ENCODE measurements around the gene DNAH6. TPM values are rescaled to one million over a fixed set of nuclear protein-coding genes. Genes with fewer than 3 reads are reported as not detected.

DNAH6 gene
- total and polyA plus RNA-seq, 10 of the 15 experiments (the other 5 are each of a cell fraction or from before 2014, with no cell fraction given), result 0.07 to 1.0 (median 0.29) TPM

DNA sequence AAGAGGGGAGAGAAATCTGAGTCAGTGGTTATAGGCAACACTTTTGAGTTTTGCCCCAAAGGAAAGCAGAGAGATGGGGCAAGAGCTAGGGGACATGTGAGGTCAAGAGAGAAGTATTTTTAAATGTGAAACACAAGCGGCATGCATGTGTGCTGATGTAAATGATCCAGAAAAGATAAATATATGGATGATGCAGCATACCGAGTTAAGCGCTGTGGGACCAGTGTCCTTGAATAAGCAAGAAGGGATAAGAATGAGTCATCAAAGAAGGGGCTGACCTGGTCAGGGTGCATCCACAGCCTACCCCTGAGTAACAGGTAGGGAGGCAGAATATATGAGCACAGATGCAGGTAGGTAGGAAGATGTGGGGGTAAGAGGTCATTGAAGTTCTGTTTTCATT, 183.7 kb downstream of the DNAH6 start:
- no peaks in the 10 kb centered on the region for H3K36me3 ChIP-seq (ENCODE audit: control insufficient read depth in 2 of 2, insufficient read depth in 2 of 2, low read length in 1 of 2)
- ATAC-seq, result no peak
- H3K4me2 ChIP-seq (ENCODE audit: control insufficient read depth, insufficient read depth), result no peak overlapping the region
- H3K9ac ChIP-seq (ENCODE audit: control insufficient read depth, insufficient read depth, low read length), result no peak overlapping the region
- 66% methylated on average over 3 of the region's 3 CpGs for WGBS (ENCODE audit: insufficient coverage, insufficient replicate concordance, low lambda C conversion rate, missing lambda C conversion rate)
- DNase-seq (ENCODE audit: low read depth, low spot score), result no peak
- TF ChIP-seq BRCA1 (IDR thresholded peaks at IDR 0.05; ENCODE audit: low read depth, low read length) (no peak), TCF3 (IDR thresholded peaks at IDR 0.05; ENCODE audit: borderline replicate concordance, insufficient read depth, low read depth, low read length) (no peak), SMARCA5 (IDR thresholded peaks at IDR 0.05) (no peak), KLF5 (IDR thresholded peaks at IDR 0.05; ENCODE audit: partially characterized antibody) (no peak), CHD2 (IDR thresholded peaks at IDR 0.05; ENCODE audit: borderline replicate concordance, low read depth, low read length) (no peak), MTA2 (IDR thresholded peaks at IDR 0.05; ENCODE audit: low read depth) (no peak), IRF4 (IDR thresholded peaks at IDR 0.05; ENCODE audit: low read depth, low read length) (no peak), HDAC2 (IDR thresholded peaks at IDR 0.05) (no peak), ASH2L (IDR thresholded peaks at IDR 0.05; ENCODE audit: borderline replicate concordance, low read depth) (no peak), YBX1 (IDR thresholded peaks at IDR 0.05) (no peak), BCL11A (IDR thresholded peaks at IDR 0.05; ENCODE audit: low read depth, low read length) (no peak), NR2C1 (IDR thresholded peaks at IDR 0.05) (no peak), KAT2A (conservative IDR thresholded peaks at IDR 0.05; ENCODE audit: control insufficient read depth, low read depth, low read length) (no peak)
- TF ChIP-seq, protein P1, sequence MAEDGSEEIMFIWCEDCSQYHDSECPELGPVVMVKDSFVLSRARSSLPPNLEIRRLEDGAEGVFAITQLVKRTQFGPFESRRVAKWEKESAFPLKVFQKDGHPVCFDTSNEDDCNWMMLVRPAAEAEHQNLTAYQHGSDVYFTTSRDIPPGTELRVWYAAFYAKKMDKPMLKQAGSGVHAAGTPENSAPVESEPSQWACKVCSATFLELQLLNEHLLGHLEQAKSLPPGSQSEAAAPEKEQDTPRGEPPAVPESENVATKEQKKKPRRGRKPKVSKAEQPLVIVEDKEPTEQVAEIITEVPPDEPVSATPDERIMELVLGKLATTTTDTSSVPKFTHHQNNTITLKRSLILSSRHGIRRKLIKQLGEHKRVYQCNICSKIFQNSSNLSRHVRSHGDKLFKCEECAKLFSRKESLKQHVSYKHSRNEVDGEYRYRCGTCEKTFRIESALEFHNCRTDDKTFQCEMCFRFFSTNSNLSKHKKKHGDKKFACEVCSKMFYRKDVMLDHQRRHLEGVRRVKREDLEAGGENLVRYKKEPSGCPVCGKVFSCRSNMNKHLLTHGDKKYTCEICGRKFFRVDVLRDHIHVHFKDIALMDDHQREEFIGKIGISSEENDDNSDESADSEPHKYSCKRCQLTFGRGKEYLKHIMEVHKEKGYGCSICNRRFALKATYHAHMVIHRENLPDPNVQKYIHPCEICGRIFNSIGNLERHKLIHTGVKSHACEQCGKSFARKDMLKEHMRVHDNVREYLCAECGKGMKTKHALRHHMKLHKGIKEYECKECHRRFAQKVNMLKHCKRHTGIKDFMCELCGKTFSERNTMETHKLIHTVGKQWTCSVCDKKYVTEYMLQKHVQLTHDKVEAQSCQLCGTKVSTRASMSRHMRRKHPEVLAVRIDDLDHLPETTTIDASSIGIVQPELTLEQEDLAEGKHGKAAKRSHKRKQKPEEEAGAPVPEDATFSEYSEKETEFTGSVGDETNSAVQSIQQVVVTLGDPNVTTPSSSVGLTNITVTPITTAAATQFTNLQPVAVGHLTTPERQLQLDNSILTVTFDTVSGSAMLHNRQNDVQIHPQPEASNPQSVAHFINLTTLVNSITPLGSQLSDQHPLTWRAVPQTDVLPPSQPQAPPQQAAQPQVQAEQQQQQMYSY (CRISPR knock-in tag; IDR thresholded peaks at IDR 0.05), result no peak
- H2AFZ ChIP-seq (ENCODE audit: control insufficient read depth, low read depth, low read length), result no peak overlapping the region
- H3K9me3 ChIP-seq (replicated peaks; ENCODE audit: control insufficient read depth, insufficient read depth, low read length), result no peaks in the 10 kb centered on the region; the same call in 2 of the 3 replicates
- no peaks in the 10 kb centered on the region for H3K79me2 ChIP-seq (ENCODE audit: control insufficient read depth, insufficient read depth, low read length)
- RAD21 ChIA-PET (ENCODE audit: unreplicated experiment), result no interaction called here
- intact Hi-C loops (cut with micrococcal nuclease; ENCODE audit: unreplicated experiment) (no loop called here), in situ Hi-C loops (cut with MboI) (no loop called here)
- no peak for FAIRE-seq
- SMC1A ChIA-PET (ENCODE audit: uncharacterized antibody, unreplicated experiment), result interaction anchor here (1.0 kb wide), 1 partner anchor 81 kb away, joined by 3 read pairs; no protein-coding TSS in a partner anchor
- H3K4me3 ChIP-seq, result no peak overlapping the region
- no TSS peak for BruUV-seq (replicated peaks)
- H3K4me1 ChIP-seq (ENCODE audit: control insufficient read depth, insufficient read depth, low read length), result no peaks in the 10 kb centered on the region
- peaks cover 0 to 1% of the 10 kb centered on the region in 2 experiments; a peak in 1 of 4 replicates for H3K27me3 ChIP-seq (replicated peaks in 1 of 2; ENCODE audit: control insufficient read depth in 2 of 2, insufficient read depth in 2 of 2, low read length in 1 of 2)
- POLR2A ChIA-PET, result no interaction called here
- H3K27ac ChIP-seq (ENCODE audit: control insufficient read depth, insufficient read depth), result no peak overlapping the region
- CTCF ChIA-PET, result interaction anchor here (0.7 kb wide), 1 partner anchor 302 kb away, joined by 3 read pairs; no protein-coding TSS in a partner anchor
- no peaks in the 10 kb centered on the region for H4K20me1 ChIP-seq (ENCODE audit: control insufficient read depth, insufficient read depth)

Data from GM12878 (cell line).